Measurements from ENCODE around the gene MSI1. TPM values are rescaled to one million over a fixed set of nuclear protein-coding genes. Genes with fewer than 3 reads are reported as not detected.

Gene MSI1
- total and polyA plus RNA-seq, 12 donors, result 1.1 to 9.6 (median 5.5) TPM

DNA sequence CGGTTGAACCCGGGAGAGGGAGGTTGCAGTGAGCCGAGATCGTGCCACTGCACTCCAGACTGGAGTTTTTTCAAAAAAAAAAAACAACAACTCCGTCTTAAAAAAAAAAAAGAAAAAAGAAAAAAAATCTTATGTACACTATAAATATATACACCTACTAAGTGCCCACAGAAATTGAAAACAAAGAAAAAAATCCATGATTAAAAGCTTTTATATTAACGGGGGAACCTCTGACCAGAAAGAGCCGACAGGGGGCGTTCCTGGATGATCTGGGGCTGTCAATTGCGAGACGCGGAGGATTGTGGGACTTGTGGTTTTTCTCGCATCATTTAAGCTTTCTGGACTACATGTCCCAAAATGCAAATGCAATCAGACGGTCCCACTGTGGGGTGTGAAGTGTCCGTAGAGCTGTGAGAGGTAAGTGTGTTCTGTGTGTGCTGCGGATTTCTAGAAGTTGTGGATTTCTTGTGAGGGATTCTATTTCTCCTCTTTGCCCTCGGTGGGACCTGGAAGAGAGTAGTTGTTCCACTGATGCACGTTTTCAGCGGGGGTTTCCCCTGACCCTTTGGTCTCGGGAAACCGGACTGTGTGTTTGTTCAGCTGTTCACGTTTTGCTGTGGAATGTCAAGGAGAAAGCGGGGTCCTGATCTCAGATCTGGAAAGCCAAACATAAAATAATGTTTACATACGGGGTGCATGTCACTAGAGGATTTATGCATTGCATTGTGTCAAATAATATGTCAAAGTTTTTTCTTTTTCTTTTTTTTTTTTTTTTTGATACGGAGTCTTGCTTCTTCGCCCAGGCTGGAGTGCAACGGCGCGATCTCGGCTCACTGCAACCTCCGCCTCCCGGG lies 66.8 kb downstream of the MSI1 start, which contains the start of gene SIRT4:
SIRT4 (plus strand) TSS at position 360 of the 854 bp plus-strand sequence. CDS start 1,241 bp downstream, outside the sequence.
- ATAC-seq, result peak; percentile 88 to 98 (median 98)
- H3K9me3 ChIP-seq, result no peaks in the 10 kb centered on the region
- H3K4me1 ChIP-seq, result peaks cover 0 to 8% (median 6%) of the 10 kb centered on the region in 9 donors
- TF ChIP-seq, protein P1, sequence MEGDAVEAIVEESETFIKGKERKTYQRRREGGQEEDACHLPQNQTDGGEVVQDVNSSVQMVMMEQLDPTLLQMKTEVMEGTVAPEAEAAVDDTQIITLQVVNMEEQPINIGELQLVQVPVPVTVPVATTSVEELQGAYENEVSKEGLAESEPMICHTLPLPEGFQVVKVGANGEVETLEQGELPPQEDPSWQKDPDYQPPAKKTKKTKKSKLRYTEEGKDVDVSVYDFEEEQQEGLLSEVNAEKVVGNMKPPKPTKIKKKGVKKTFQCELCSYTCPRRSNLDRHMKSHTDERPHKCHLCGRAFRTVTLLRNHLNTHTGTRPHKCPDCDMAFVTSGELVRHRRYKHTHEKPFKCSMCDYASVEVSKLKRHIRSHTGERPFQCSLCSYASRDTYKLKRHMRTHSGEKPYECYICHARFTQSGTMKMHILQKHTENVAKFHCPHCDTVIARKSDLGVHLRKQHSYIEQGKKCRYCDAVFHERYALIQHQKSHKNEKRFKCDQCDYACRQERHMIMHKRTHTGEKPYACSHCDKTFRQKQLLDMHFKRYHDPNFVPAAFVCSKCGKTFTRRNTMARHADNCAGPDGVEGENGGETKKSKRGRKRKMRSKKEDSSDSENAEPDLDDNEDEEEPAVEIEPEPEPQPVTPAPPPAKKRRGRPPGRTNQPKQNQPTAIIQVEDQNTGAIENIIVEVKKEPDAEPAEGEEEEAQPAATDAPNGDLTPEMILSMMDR (IDR thresholded peaks at IDR 0.05), result peak; percentile 72 to 94 (median 88)
- intact Hi-C loops (cut with DNase I), result loop anchor here in 1 of 10 donors (1.0 kb wide), 1 partner anchor 15 kb away; no protein-coding TSS in a partner anchor
- H3K27me3 ChIP-seq, result no peaks in the 10 kb centered on the region
- peak within 1 kb of the TSS; percentile 46 to 82 (median 64) for H3K4me3 ChIP-seq
- DNase-seq, result peak; percentile 79 to 94
- WGBS, 2 donors, result 8% methylated on average over 31 of the region's 31 CpGs
- H3K27ac ChIP-seq, result peak within 1 kb of the TSS; percentile 27 to 90 (median 79)
- no peaks in the 10 kb centered on the region for H3K36me3 ChIP-seq

DNA sequence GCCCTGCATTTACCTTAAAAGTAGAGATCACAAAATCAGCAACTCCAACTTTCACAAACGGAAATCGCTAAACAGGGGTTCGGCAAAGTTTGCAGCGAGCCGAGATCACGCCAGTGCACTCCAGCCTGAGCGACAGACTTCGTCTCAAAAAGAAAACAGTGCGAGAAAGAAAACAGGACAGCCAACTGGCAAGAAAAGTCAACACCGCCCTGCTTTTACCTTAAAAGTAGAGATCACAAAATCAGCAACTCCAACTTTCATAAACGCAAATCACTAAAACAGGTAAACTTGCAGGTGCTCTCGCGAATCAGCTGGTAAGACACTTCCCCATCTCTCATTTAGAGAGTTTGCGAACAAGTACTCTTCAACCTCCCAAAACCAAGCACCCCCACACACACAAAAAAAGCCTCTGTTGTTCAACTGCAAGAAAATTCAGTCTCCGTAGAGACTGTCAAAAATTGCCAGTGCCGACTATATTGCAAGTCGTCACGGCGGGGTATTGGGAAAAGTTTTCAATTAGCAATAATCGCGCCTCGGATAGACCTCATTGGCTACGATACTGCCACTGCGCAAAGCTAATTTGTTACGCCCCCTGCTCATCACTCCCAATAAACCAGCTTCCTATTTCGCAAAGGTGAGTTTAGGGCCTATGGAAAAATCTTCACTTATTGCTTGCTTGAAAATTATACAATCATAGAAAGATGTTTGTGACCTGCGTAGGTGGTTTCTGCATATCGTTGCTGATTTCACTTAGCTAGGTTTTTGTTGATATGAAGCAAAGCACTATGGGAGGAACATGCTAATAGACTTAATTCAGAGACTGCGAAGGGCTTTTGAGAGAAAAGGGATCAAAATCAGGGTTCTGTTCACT lies 76.1 kb downstream of the MSI1 start, which contains the start of gene RNU4-1:
RNU4-1 (minus strand) TSS at position 577 of the 871 bp plus-strand sequence.
- TF ChIP-seq, protein P1 (IDR thresholded peaks at IDR 0.05), result no peak
- intact Hi-C loops (cut with DNase I), result loop anchor here in 1 of 10 donors (10.0 kb wide), 1 partner anchor 178 kb away; the partner anchor contains the start of gene RAB35
- Histone ChIP-seq H3K27ac (peak within 1 kb of the TSS; percentile 91 to 100 (median 98)), H3K27me3 (no peaks in the 10 kb centered on the region), H3K4me3 (peak within 1 kb of the TSS; percentile 11 to 67 (median 61)), H3K9me3 (no peaks in the 10 kb centered on the region), H3K36me3 (no peaks in the 10 kb centered on the region), H3K4me1 (peaks cover 0 to 28% (median 8%) of the 10 kb centered on the region in 9 donors)
- 0 to 1% methylated on average over 29 of the region's 29 CpGs for WGBS, 2 donors
- ATAC-seq (peak; percentile 42 to 77 (median 58)), DNase-seq (peak; percentile 29 to 81)

DNA sequence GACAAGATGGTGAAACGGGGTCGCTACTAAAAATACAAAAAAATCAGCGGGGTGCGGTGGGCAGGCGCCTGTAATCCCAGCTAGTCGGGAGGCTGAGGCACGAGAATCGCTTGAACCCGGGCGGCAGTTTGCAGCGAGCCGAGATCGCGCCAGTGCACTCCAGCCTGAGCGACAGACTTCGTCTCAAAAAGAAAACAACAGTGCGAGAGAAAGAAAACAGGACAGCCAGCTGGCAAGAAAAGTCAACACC lies 76.6 kb downstream of the MSI1 start:
- Histone ChIP-seq H3K27ac (peak overlapping the region; percentile 91 to 100 (median 98)), H3K4me1 (peaks cover 0 to 28% (median 8%) of the 10 kb centered on the region in 9 donors), H3K9me3 (no peaks in the 10 kb centered on the region), H3K27me3 (no peaks in the 10 kb centered on the region), H3K36me3 (no peaks in the 10 kb centered on the region), H3K4me3 (peak overlapping the region; percentile 11 to 67 (median 61))
- TF ChIP-seq, protein P1 (IDR thresholded peaks at IDR 0.05), result no peak
- ATAC-seq (peak in 6 of 8 donors; percentile 1 to 12 (median 2)), DNase-seq (no peak)
- WGBS, 2 donors, result 0 to 1% methylated on average over 17 of the region's 17 CpGs
- intact Hi-C loops (cut with DNase I), result loop anchor here in 1 of 10 donors (10.0 kb wide), 1 partner anchor 178 kb away; the partner anchor contains the start of gene RAB35

Other genes with a start within 250 kb of the MSI1 start
- 10 to 100 TPM; 30.4 to 41.3 (median 35.0) TPM for gene GCN1, start 174.4 kb downstream of the MSI1 start, total RNA-seq
- 10 to 100 TPM in 1 of 2 donors, 1 to 10 TPM in 1; 9.7 to 17.2 TPM for gene GCN1, start 174.4 kb downstream of the MSI1 start, polyA plus RNA-seq
- 1,000 to 10,000 TPM in 1 of 10 donors, 100 to 1,000 TPM in 9; 578 to 1,255 (median 694) TPM for gene RPLP0, start 168.1 kb downstream of the MSI1 start, total RNA-seq
- 1,000 to 10,000 TPM in 1 of 2 donors, 100 to 1,000 TPM in 1; 852 to 3,129 TPM for gene RPLP0, start 168.1 kb downstream of the MSI1 start, polyA plus RNA-seq
- gene PXN, start 103.4 kb downstream of the MSI1 start, total RNA-seq, result 10 to 100 TPM; 52.0 to 83.7 (median 63.3) TPM
- gene PXN, start 103.4 kb downstream of the MSI1 start, polyA plus RNA-seq, result 100 to 1,000 TPM in 1 of 2 donors, 10 to 100 TPM in 1; 41.2 to 123 TPM
- over 10,000 TPM in 7 of 10 donors, 1,000 to 10,000 TPM in 3; 5,348 to 18,425 (median 10,263) TPM for gene RNU4-2, start 77.3 kb downstream of the MSI1 start, total RNA-seq
- gene RNU4-2, start 77.3 kb downstream of the MSI1 start, polyA plus RNA-seq, result not detected
- 1,000 to 10,000 TPM in 6 of 10 donors, 100 to 1,000 TPM in 4; 426 to 3,423 (median 1,870) TPM for gene RNU4-1, start 75.9 kb downstream of the MSI1 start, total RNA-seq
- not detected for gene RNU4-1, start 75.9 kb downstream of the MSI1 start, polyA plus RNA-seq
- gene SIRT4, start 66.8 kb downstream of the MSI1 start, total RNA-seq, result 1 to 10 TPM; 3.7 to 9.0 (median 4.7) TPM
- gene SIRT4, start 66.8 kb downstream of the MSI1 start, polyA plus RNA-seq, result 1 to 10 TPM; 2.8 to 6.2 TPM
- 1 to 10 TPM in 3 of 10 donors, under 1 TPM in 4, not detected in 3; 0.65 to 1.8 (median 0.89) TPM for gene PLA2G1B, start 41.4 kb downstream of the MSI1 start, total RNA-seq
- under 1 TPM in 1 of 2 donors, not detected in 1; 0.22 TPM for gene PLA2G1B, start 41.4 kb downstream of the MSI1 start, polyA plus RNA-seq
- 100 to 1,000 TPM; 101 to 180 (median 151) TPM for gene COX6A1, start 68.9 kb upstream of the MSI1 start, total RNA-seq
- 100 to 1,000 TPM; 531 to 859 TPM for gene COX6A1, start 68.9 kb upstream of the MSI1 start, polyA plus RNA-seq
- 10 to 100 TPM; 10.1 to 18.4 (median 13.0) TPM for gene TRIAP1, start 77.2 kb upstream of the MSI1 start, total RNA-seq
- gene TRIAP1, start 77.2 kb upstream of the MSI1 start, polyA plus RNA-seq, result 10 to 100 TPM; 12.0 to 28.9 TPM
- gene GATC, start 77.3 kb upstream of the MSI1 start, total RNA-seq, result 10 to 100 TPM in 7 of 10 donors, 1 to 10 TPM in 3; 6.4 to 17.0 (median 11.1) TPM
- gene GATC, start 77.3 kb upstream of the MSI1 start, polyA plus RNA-seq, result 1 to 10 TPM; 6.0 to 7.3 TPM
- gene SRSF9, start 100.6 kb upstream of the MSI1 start, total RNA-seq, result 10 to 100 TPM; 25.4 to 54.7 (median 32.0) TPM
- gene SRSF9, start 100.6 kb upstream of the MSI1 start, polyA plus RNA-seq, result 10 to 100 TPM; 29.8 to 42.9 TPM
- gene DYNLL1, start 126.9 kb upstream of the MSI1 start, total RNA-seq, result 100 to 1,000 TPM in 9 of 10 donors, 10 to 100 TPM in 1; 94.0 to 227 (median 120) TPM
- 100 to 1,000 TPM; 136 to 352 TPM for gene DYNLL1, start 126.9 kb upstream of the MSI1 start, polyA plus RNA-seq
- 10 to 100 TPM; 32.0 to 56.0 (median 43.6) TPM for gene COQ5, start 160.0 kb upstream of the MSI1 start, total RNA-seq
- gene COQ5, start 160.0 kb upstream of the MSI1 start, polyA plus RNA-seq, result 10 to 100 TPM; 32.5 to 64.5 TPM
- gene RNF10, start 165.2 kb upstream of the MSI1 start, total RNA-seq, result 100 to 1,000 TPM; 228 to 359 (median 271) TPM
- gene RNF10, start 165.2 kb upstream of the MSI1 start, polyA plus RNA-seq, result 100 to 1,000 TPM; 218 to 778 TPM
- gene POP5, start 212.2 kb upstream of the MSI1 start, total RNA-seq, result 10 to 100 TPM; 21.1 to 49.9 (median 36.9) TPM
- 10 to 100 TPM; 31.7 to 59.6 TPM for gene POP5, start 212.2 kb upstream of the MSI1 start, polyA plus RNA-seq